Placental pericyte (primary cell): ENCODE measurements around the gene DCLK2. TPM values are rescaled to one million over a fixed set of nuclear protein-coding genes. Genes with fewer than 3 reads are reported as not detected.

Experiments
- small RNA-seq: library from RNA; depleted of rRNA; stranded (forward); fragments of <200 nt; gene quantifications from one replicate; pipeline ENCODE3, GENCODE V24; 2012; ENCODE audit warnings: low replicate concordance
- total RNA-seq: library from RNA; depleted of rRNA; stranded (reverse); fragments of >200 nt; gene quantifications from 2 replicates; pipeline ENCODE4 v1.2.3, GENCODE V29; 2012

Gene DCLK2
- 7.0 and 8.3 TPM in 2 replicates for total RNA-seq

DNA sequence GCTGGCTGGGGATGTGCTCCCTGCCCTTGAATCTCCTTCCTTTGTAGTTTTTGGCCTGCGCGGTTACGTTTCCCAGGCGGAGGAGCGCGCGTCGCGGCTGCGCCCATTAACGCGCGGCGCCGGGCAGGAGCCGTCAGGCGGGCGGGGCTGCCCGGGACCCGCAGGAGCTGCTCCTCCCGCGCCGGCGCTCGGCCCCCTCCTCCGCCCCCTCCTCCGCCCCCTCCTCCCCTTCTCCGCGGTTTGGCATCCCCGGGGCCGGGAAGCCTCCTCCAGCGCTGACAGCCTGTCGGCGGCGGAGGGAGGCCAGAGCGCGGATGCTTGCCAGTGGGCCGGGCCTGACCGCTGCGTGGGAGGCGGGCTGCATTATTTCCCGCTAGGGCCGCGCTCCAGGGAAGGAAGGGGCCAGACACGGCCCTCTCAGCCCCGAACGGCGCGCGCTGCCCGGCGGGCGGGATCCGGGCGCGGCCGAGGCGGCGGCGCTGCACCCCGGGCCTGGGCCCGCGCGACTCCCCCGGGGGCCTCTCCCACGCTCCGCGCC lies at the start of gene DCLK2:
TSS of gene DCLK2 (plus strand) at position 405 of the 538 bp plus-strand sequence. CDS start 583 bp downstream, outside the sequence.

Small RNA genes within 50 kb of the gene (small RNA-seq; reads per million reads assigned to genes)
- gene RNU7-194P: not detected
